ENCODE data around the gene SLC34A1. TPM values are rescaled to one million over a fixed set of nuclear protein-coding genes. Genes with fewer than 3 reads are reported as not detected.
"Not testable (repeated sequence)": the region's sequence is repeated elsewhere in the genome, so short reads cannot be mapped to it uniquely, and the experiment has no call there.

The SLC34A1 gene
- total RNA-seq, 1 donor from 2014 or later: not detected

GRCh38 chr5:177355162-177355867 lies 28.9 kb upstream of the SLC34A1 start:
- intact Hi-C loops (cut with micrococcal nuclease): loop anchor here (5.0 kb wide), 1 partner anchor 797 kb away; the partner anchor contains the start of gene NHP2

- intact Hi-C loops (cut with micrococcal nuclease): loop anchor here (2.0 to 5.0 kb wide), 3 partner anchors 15 to 796 kb away; partner anchors contain the start of genes GRK6 and NHP2
Observed at GRCh38 chr5:177355868-177356168, 28.4 kb upstream of the SLC34A1 start.

- intact Hi-C loops (cut with micrococcal nuclease): loop anchor here (1.0 to 5.0 kb wide), 5 partner anchors 14 to 796 kb away; partner anchors contain the start of genes GRK6, NHP2, PRELID1 and RAB24
Observed at GRCh38 chr5:177356746-177357145, 27.5 kb upstream of the SLC34A1 start.

GRCh38 chr5:177357146-177357458 lies 27.1 kb upstream of the SLC34A1 start:
- intact Hi-C loops (cut with micrococcal nuclease): loop anchor here (1.0 to 5.0 kb wide), 5 partner anchors 14 to 795 kb away; partner anchors contain the start of genes GRK6, NHP2, PRELID1 and RAB24

GRCh38 chr5:177357459-177358351 lies 26.5 kb upstream of the SLC34A1 start, which contains the start of gene RGS14:
TSS of gene RGS14 (plus strand) at chr5:177357924. CDS start at chr5:177358025, 101 bp downstream.
- intact Hi-C loops (cut with micrococcal nuclease): loop anchor here (1.0 to 5.0 kb wide), 5 partner anchors 13 to 795 kb away; partner anchors contain the start of genes GRK6, NHP2, PRELID1 and RAB24

GRCh38 chr5:177358370-177358819 lies 25.8 kb upstream of the SLC34A1 start:
- intact Hi-C loops (cut with micrococcal nuclease): loop anchor here (5.0 kb wide), 1 partner anchor 794 kb away; the partner anchor contains the start of gene NHP2

- intact Hi-C loops (cut with micrococcal nuclease): loop anchor here (5.0 kb wide), 1 partner anchor 793 kb away; the partner anchor contains the start of gene NHP2
Observed at GRCh38 chr5:177359451-177359851, 24.8 kb upstream of the SLC34A1 start.

- intact Hi-C loops (cut with micrococcal nuclease): loop anchor here (5.0 kb wide), 1 partner anchor 792 kb away; the partner anchor contains the start of gene NHP2
Observed at GRCh38 chr5:177359860-177360259, 24.4 kb upstream of the SLC34A1 start.

GRCh38 chr5:177360740-177361139 lies 23.5 kb upstream of the SLC34A1 start:
- intact Hi-C loops (cut with micrococcal nuclease): not testable (repeated sequence)

GRCh38 chr5:177361418-177362291 lies 22.6 kb upstream of the SLC34A1 start:
- intact Hi-C loops (cut with micrococcal nuclease): no loop called here

GRCh38 chr5:177362292-177362609 lies 22.0 kb upstream of the SLC34A1 start:
- intact Hi-C loops (cut with micrococcal nuclease): no loop called here

- intact Hi-C loops (cut with micrococcal nuclease): loop anchor here (1.0 kb wide), 3 partner anchors 12 to 134 kb away; partner anchors contain the start of genes LMAN2 and PDLIM7
Observed at GRCh38 chr5:177362610-177363507, 21.4 kb upstream of the SLC34A1 start.

- intact Hi-C loops (cut with micrococcal nuclease): loop anchor here (1.0 kb wide), 3 partner anchors 12 to 134 kb away; partner anchors contain the start of genes LMAN2 and PDLIM7
Observed at GRCh38 chr5:177363565-177363964, 20.7 kb upstream of the SLC34A1 start.

- intact Hi-C loops (cut with micrococcal nuclease): loop anchor here (1.0 kb wide), 1 partner anchor 8 kb away; no protein-coding TSS in a partner anchor
Observed at GRCh38 chr5:177364159-177364962, 19.9 kb upstream of the SLC34A1 start.

GRCh38 chr5:177365845-177366527 lies 18.2 kb upstream of the SLC34A1 start:
- intact Hi-C loops (cut with micrococcal nuclease): no loop called here

- intact Hi-C loops (cut with micrococcal nuclease): no loop called here
Observed at GRCh38 chr5:177366528-177367322, 17.5 kb upstream of the SLC34A1 start.

- intact Hi-C loops (cut with micrococcal nuclease): no loop called here
Observed at GRCh38 chr5:177367323-177367848, 16.8 kb upstream of the SLC34A1 start.
